Thoracic aorta (tissue), 2 donors: ENCODE data around the gene ISY1. TPM values are rescaled to one million over a fixed set of nuclear protein-coding genes. Genes with fewer than 3 reads are reported as not detected.

Experiments used
- ATAC-seq: fragments of 150-250 bp; one replicate; pipeline ENCODE4 v1.8.0; 2017; ENCODE audit warnings: low read depth; ENCODE audit not compliant: insufficient number of reproducible peaks, low FRiP score
- DNase-seq: peaks from one replicate; pipeline ENCODE4 v3.0.0-alpha.2; 2020; ENCODE audit warnings: low spot score
- H3K27ac ChIP-seq, 2 donors: fragments of 200-600 bp; sonication (generic); 1 replicate in 1 of 2; 2 replicates in 1 of 2; pipeline ENCODE4 v1.5.1; 2016; ENCODE audit warnings: mild to moderate bottlenecking in 2 of 2, moderate library complexity in 2 of 2
- H3K27me3 ChIP-seq: fragments of 200-600 bp; sonication (generic); replicated peaks from 2 replicates; pipeline ENCODE4 v1.6.0; 2016; ENCODE audit warnings: mild to moderate bottlenecking; ENCODE audit not compliant: insufficient read depth
- H3K36me3 ChIP-seq: fragments of 200-600 bp; sonication (generic); one replicate; pipeline ENCODE4 v1.5.1; 2016
- H3K4me1 ChIP-seq, 2 donors: fragments of 200-600 bp; sonication (generic); 1 replicate in 1 of 2; 2 replicates in 1 of 2; pipeline versions ENCODE4 v1.5.1 to v1.6.0; 2016; ENCODE audit warnings: low read depth in 2 of 2, mild to moderate bottlenecking in 1 of 2; ENCODE audit not compliant: control insufficient read depth in 1 of 2
- H3K4me3 ChIP-seq: fragments of 200-600 bp; sonication (generic); 2 replicates; pipeline ENCODE4 v1.5.1; 2016; ENCODE audit warnings: mild to moderate bottlenecking
- H3K9me3 ChIP-seq: fragments of 200-600 bp; sonication (generic); 2 replicates; pipeline ENCODE4 v1.5.1; 2016
- CTCF ChIP-seq: fragments of 200-600 bp; sonication (generic); IDR thresholded peaks from one replicate; pipeline ENCODE4 v1.5.1; 2019; ENCODE audit warnings: antibody characterized with exemption
- total RNA-seq, 2 donors: library from RNA; depleted of rRNA; stranded (reverse); fragments of >200 nt; gene quantifications; one replicate each; pipeline versions ENCODE4 v1.1.0 to v1.2.3, GENCODE V29; 2016

The ISY1 gene
- 10 to 100 TPM in 1 of 2 donors, 1 to 10 TPM in 1; 7.7 to 16.4 TPM for total RNA-seq

GRCh38 chr3:129160891-129161859 lies at the start of gene ISY1:
TSS of gene ISY1 (minus strand) at chr3:129161063. CDS start at chr3:129160975, 88 bp downstream.
- Histone ChIP-seq H3K27ac (peak within 1 kb of the TSS; percentile 94), H3K36me3 (peaks cover 14% of the 10 kb centered on the region), H3K4me3 (peak within 1 kb of the TSS; percentile 92), H3K27me3 (no peaks in the 10 kb centered on the region), H3K4me1 (peaks cover 13 to 19% of the 10 kb centered on the region in 2 donors), H3K9me3 (no peaks in the 10 kb centered on the region)
- peak; percentile 91 for ATAC-seq
- peak; percentile 83 for TF ChIP-seq CTCF
- DNase-seq = peak; percentile 47

- DNase-seq (no peak), ATAC-seq (no peak)
- no peak overlapping the region for H3K4me3 ChIP-seq
- no peaks in the 10 kb centered on the region for H3K27me3 ChIP-seq
- no peak overlapping the region for H3K27ac ChIP-seq
- no peaks in the 10 kb centered on the region for H3K36me3 ChIP-seq
- no peak for TF ChIP-seq CTCF
- no peaks in the 10 kb centered on the region for H3K9me3 ChIP-seq
- peaks cover 0 to 4% of the 10 kb centered on the region in 2 donors for H3K4me1 ChIP-seq
Observed at GRCh38 chr3:129207479-129207878, 46.6 kb upstream of the ISY1 start.

- no peaks in the 10 kb centered on the region for H3K9me3 ChIP-seq
- H3K4me3 ChIP-seq = no peak overlapping the region
- DNase-seq = no peak
- H3K36me3 ChIP-seq = no peaks in the 10 kb centered on the region
- no peaks in the 10 kb centered on the region for H3K4me1 ChIP-seq
- ATAC-seq = no peak
- no peaks in the 10 kb centered on the region for H3K27me3 ChIP-seq
- no peak for TF ChIP-seq CTCF
- no peak overlapping the region for H3K27ac ChIP-seq
Observed at GRCh38 chr3:129205109-129205832, 44.4 kb upstream of the ISY1 start.

- no peaks in the 10 kb centered on the region for H3K4me1 ChIP-seq
- DNase-seq = no peak
- no peaks in the 10 kb centered on the region for H3K36me3 ChIP-seq
- H3K4me3 ChIP-seq = no peak overlapping the region
- H3K9me3 ChIP-seq = no peaks in the 10 kb centered on the region
- TF ChIP-seq CTCF = no peak
- no peak overlapping the region for H3K27ac ChIP-seq
- no peak for ATAC-seq
- no peaks in the 10 kb centered on the region for H3K27me3 ChIP-seq
Observed at GRCh38 chr3:129204473-129204872, 43.6 kb upstream of the ISY1 start.

GRCh38 chr3:129199366-129199765 lies 38.5 kb upstream of the ISY1 start:
- no peaks in the 10 kb centered on the region for H3K9me3 ChIP-seq
- H3K4me3 ChIP-seq = no peak overlapping the region
- ATAC-seq (no peak), DNase-seq (no peak)
- no peak overlapping the region for H3K27ac ChIP-seq
- no peaks in the 10 kb centered on the region for H3K27me3 ChIP-seq
- no peaks in the 10 kb centered on the region for H3K36me3 ChIP-seq
- H3K4me1 ChIP-seq = peaks cover 14 to 28% of the 10 kb centered on the region in 2 donors
- TF ChIP-seq CTCF = no peak
